Naive thymus-derived CD4-positive, alpha-beta T cell (primary cell): ENCODE results near the gene DDC. TPM values are rescaled to one million over a fixed set of nuclear protein-coding genes. Genes with fewer than 3 reads are reported as not detected.
A peak's percentile ranks its signal among the peaks of the same experiment; 100 is the strongest.

Source experiments
- ATAC-seq: fragments of 150-1000 bp; cut with Tn5 transposase; 2 replicates; pipeline ENCODE4 v1.10.0; 2021; ENCODE audit warnings: mild to moderate bottlenecking, moderate library complexity
- CTCF ChIA-PET: fragments of 350-600 bp; sonication (Branson Sonifier 250); formaldehyde crosslinking; loops from one replicate; lab custom pipeline; 2021; ENCODE audit warnings: antibody characterized with exemption; lab: Charles Lee
- POLR2A ChIA-PET: fragments of 350-600 bp; sonication (Branson Sonifier 250); formaldehyde crosslinking; loops from one replicate; lab custom pipeline; 2021; ENCODE audit warnings: antibody characterized with exemption, inconsistent platforms; lab: Charles Lee
- DNase-seq, 9 donors: peaks; one replicate each; pipeline versions ENCODE4 v3.0.0 to v3.0.0-alpha.2; 2020 to 2022; ENCODE audit warnings: mixed read lengths in 1 of 9
- H3K27ac ChIP-seq: one replicate; pipeline ENCODE4 v1.7.0; 2013; ENCODE audit warnings: mild to moderate bottlenecking, low read depth, low read length, moderate library complexity
- H3K27me3 ChIP-seq, 2 donors: one replicate each; pipeline ENCODE4 v1.7.0; 2013; ENCODE audit warnings: low read length in 2 of 2, mild to moderate bottlenecking in 2 of 2, moderate library complexity in 2 of 2; ENCODE audit not compliant: control insufficient read depth in 2 of 2, insufficient read depth in 2 of 2
- H3K36me3 ChIP-seq, 3 experiments: 1 replicate in 2 of 3; 2 replicates in 1 of 3; pipeline ENCODE4 v1.7.0; 2013; ENCODE audit warnings: low read length in 3 of 3, mild to moderate bottlenecking in 3 of 3, moderate library complexity in 1 of 3; ENCODE audit not compliant: insufficient read depth in 3 of 3, control insufficient read depth in 2 of 3
- H3K4me1 ChIP-seq, 2 donors: one replicate each; pipeline ENCODE4 v1.7.0; 2013; ENCODE audit warnings: low read length in 2 of 2, mild to moderate bottlenecking in 2 of 2, moderate library complexity in 1 of 2; ENCODE audit not compliant: control insufficient read depth in 2 of 2, insufficient read depth in 2 of 2
- H3K4me3 ChIP-seq: 2 replicates; pipeline ENCODE4 v1.7.0; 2013; ENCODE audit warnings: mild to moderate bottlenecking, low read length
- H3K9me3 ChIP-seq, 3 experiments: 1 replicate in 2 of 3; 2 replicates in 1 of 3; pipeline ENCODE4 v1.7.0; 2013; ENCODE audit warnings: low read length in 3 of 3; ENCODE audit not compliant: control insufficient read depth in 2 of 3
- H3K27ac Mint-ChIP-seq, 9 donors: one replicate each; pipeline ENCODE4 v1.8.0; 2020 to 2022; ENCODE audit warnings: mixed read lengths in 9 of 9, mild to moderate bottlenecking in 8 of 9, moderate library complexity in 5 of 9, inconsistent platforms in 2 of 9
- H3K27me3 Mint-ChIP-seq, 5 donors: one replicate each; pipeline ENCODE4 v1.8.0; 2021 to 2022; ENCODE audit warnings: mixed read lengths in 5 of 5, mild to moderate bottlenecking in 1 of 5
- H3K36me3 Mint-ChIP-seq, 5 donors: one replicate each; pipeline ENCODE4 v1.8.0; 2020 to 2022; ENCODE audit warnings: mixed read lengths in 5 of 5, mild to moderate bottlenecking in 3 of 5, inconsistent platforms in 1 of 5
- H3K4me1 Mint-ChIP-seq, 7 donors: one replicate each; pipeline ENCODE4 v1.8.0; 2020 to 2022; ENCODE audit warnings: mixed read lengths in 7 of 7, mild to moderate bottlenecking in 3 of 7, inconsistent platforms in 1 of 7
- H3K4me3 Mint-ChIP-seq, 10 donors: one replicate each; pipeline ENCODE4 v1.8.0; 2020 to 2022; ENCODE audit warnings: mild to moderate bottlenecking in 10 of 10, mixed read lengths in 10 of 10, moderate library complexity in 6 of 10, inconsistent platforms in 2 of 10
- H3K9me3 Mint-ChIP-seq, 11 donors: one replicate each; pipeline ENCODE4 v1.8.0; 2020 to 2022; ENCODE audit warnings: mixed read lengths in 11 of 11, mild to moderate bottlenecking in 4 of 11, inconsistent platforms in 1 of 11, moderate library complexity in 1 of 11
- intact Hi-C, 2 donors: fragments of 100-400 bp; cut with micrococcal nuclease; formaldehyde crosslinking; loops; one replicate each; pipeline ENCODE4 v1.15.1; 2023
- polyA plus RNA-seq, 2 donors: library from polyadenylated mRNA; unstranded; fragments of 300-500 nt; fragmentation: Illumina TruSeq; gene quantifications; one replicate each; pipeline ENCODE4 v1.2.3, GENCODE V29; 2021
- total RNA-seq, 6 experiments: library from RNA in 5 of 6; stranded (reverse) in 5 of 6; gene quantifications; 1 replicate in 5 of 6; 2 replicates in 1 of 6; pipeline ENCODE4 v1.2.3 and lab custom pipeline; 2021 to 2026

The DDC gene
- total and polyA plus RNA-seq, 7 experiments from 2014 or later: not detected

GRCh38 chr7:50431722-50432305, 133.4 kb downstream of the DDC start:
- H3K27me3 ChIP-seq: no peaks in the 10 kb centered on the region

DNA sequence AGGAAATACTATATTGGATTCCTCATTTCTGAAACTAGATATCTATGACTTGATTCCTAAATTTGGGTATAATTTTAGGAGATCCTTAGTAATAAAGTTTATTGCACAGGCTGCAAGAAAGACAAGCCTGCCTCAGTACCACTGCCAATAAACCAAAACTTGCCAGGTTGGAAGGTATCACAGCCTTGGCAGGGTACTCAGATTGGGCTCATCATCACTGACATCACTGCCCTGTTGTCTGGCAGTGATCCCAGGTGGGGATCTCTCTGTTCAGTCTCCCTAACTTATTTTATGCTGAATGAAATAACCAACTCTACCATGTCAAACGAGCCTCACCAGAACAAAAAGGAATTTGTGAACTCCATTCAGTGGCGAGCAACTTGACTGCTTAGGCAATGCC, 133.9 kb downstream of the DDC start:
- H3K36me3 ChIP-seq: no peaks in the 10 kb centered on the region
- H3K9me3 ChIP-seq: no peaks in the 10 kb centered on the region
- H3K4me1 Mint-ChIP-seq: no peaks in the 10 kb centered on the region
- ChIA-PET POLR2A (interaction anchor here (0.9 kb wide), 1 partner anchor 12 kb away, joined by 3 read pairs; no protein-coding TSS in a partner anchor), CTCF (no interaction called here)
- H3K4me3 ChIP-seq: no peak overlapping the region
- H3K36me3 Mint-ChIP-seq: peaks cover 0 to 4% (median 0%) of the 10 kb centered on the region in 5 donors
- intact Hi-C loops: no loop called here
- no peaks in the 10 kb centered on the region for H3K9me3 Mint-ChIP-seq
- no peak overlapping the region for H3K4me3 Mint-ChIP-seq
- H3K27me3 ChIP-seq: no peaks in the 10 kb centered on the region
- H3K27ac ChIP-seq: no peak overlapping the region
- no peak for DNase-seq
- ATAC-seq: no peak
- no peaks in the 10 kb centered on the region for H3K27me3 Mint-ChIP-seq
- H3K4me1 ChIP-seq: no peaks in the 10 kb centered on the region
- peak overlapping the region in 1 of 9 donors; percentile 36 for H3K27ac Mint-ChIP-seq

More at GRCh38 chr7:50431722-50432305, 133.4 kb downstream of the DDC start:
- no peaks in the 10 kb centered on the region for H3K9me3 ChIP-seq
- ATAC-seq (no peak), DNase-seq (no peak)
- H3K27ac Mint-ChIP-seq: peak overlapping the region in 1 of 9 donors; percentile 36
- H3K4me3 ChIP-seq: no peak overlapping the region
- no peaks in the 10 kb centered on the region for H3K36me3 ChIP-seq
- H3K36me3 Mint-ChIP-seq: peaks cover 0 to 6% (median 2%) of the 10 kb centered on the region in 5 donors
- no peaks in the 10 kb centered on the region for H3K27me3 Mint-ChIP-seq
- ChIA-PET POLR2A (interaction anchor here (0.6 kb wide), 1 partner anchor 52 kb away, joined by 3 read pairs; no protein-coding TSS in a partner anchor), CTCF (interaction anchor here (1.6 kb wide), 1 partner anchor 289 kb away, joined by 6 read pairs; no protein-coding TSS in a partner anchor)
- no peak overlapping the region for H3K4me3 Mint-ChIP-seq
- no peaks in the 10 kb centered on the region for H3K4me1 ChIP-seq
- peaks cover 0 to under 1% (median 0%) of the 10 kb centered on the region in 7 donors for H3K4me1 Mint-ChIP-seq
- no peaks in the 10 kb centered on the region for H3K9me3 Mint-ChIP-seq
- no peak overlapping the region for H3K27ac ChIP-seq
- intact Hi-C loops: no loop called here

GRCh38 chr7:50428911-50429310, 136.3 kb downstream of the DDC start:
- H3K27ac Mint-ChIP-seq: no peak overlapping the region
- CTCF ChIA-PET: no interaction called here

GRCh38 chr7:50427518-50427917, 137.7 kb downstream of the DDC start:
- H3K27ac Mint-ChIP-seq: no peak overlapping the region
- no peaks in the 10 kb centered on the region for H3K36me3 ChIP-seq
- no peaks in the 10 kb centered on the region for H3K27me3 ChIP-seq
- no peak overlapping the region for H3K4me3 Mint-ChIP-seq
- no peak overlapping the region for H3K27ac ChIP-seq
- H3K27me3 Mint-ChIP-seq: no peaks in the 10 kb centered on the region
- DNase-seq: no peak
- intact Hi-C loops: no loop called here
- no peaks in the 10 kb centered on the region for H3K9me3 Mint-ChIP-seq
- no peak overlapping the region for H3K4me3 ChIP-seq
- H3K36me3 Mint-ChIP-seq: no peaks in the 10 kb centered on the region
- H3K4me1 ChIP-seq: no peaks in the 10 kb centered on the region
- H3K4me1 Mint-ChIP-seq: no peaks in the 10 kb centered on the region
- CTCF ChIA-PET: interaction anchor here (0.9 to 1.7 kb wide), 3 partner anchors 10 to 335 kb away, joined by 3 to 4 read pairs (median 4); partner anchors contain the start of gene ZPBP
- ATAC-seq: no peak
- no peaks in the 10 kb centered on the region for H3K9me3 ChIP-seq
- POLR2A ChIA-PET: interaction anchor here (0.7 to 1.4 kb wide), 3 partner anchors 9 to 12 kb away, joined by 3 to 4 read pairs (median 3); no protein-coding TSS in a partner anchor

More at GRCh38 chr7:50428911-50429310, 136.3 kb downstream of the DDC start:
- POLR2A ChIA-PET: interaction anchor here (1.0 kb wide), 1 partner anchor 11 kb away, joined by 3 read pairs; no protein-coding TSS in a partner anchor
- H3K27me3 Mint-ChIP-seq: no peaks in the 10 kb centered on the region
- no peak overlapping the region for H3K4me3 ChIP-seq
- no peaks in the 10 kb centered on the region for H3K27me3 ChIP-seq
- no peak overlapping the region for H3K27ac ChIP-seq
- H3K9me3 Mint-ChIP-seq: no peaks in the 10 kb centered on the region
- no peaks in the 10 kb centered on the region for H3K4me1 ChIP-seq
- DNase-seq (no peak), ATAC-seq (no peak)
- H3K36me3 Mint-ChIP-seq: no peaks in the 10 kb centered on the region
- no peaks in the 10 kb centered on the region for H3K4me1 Mint-ChIP-seq
- H3K9me3 ChIP-seq: no peaks in the 10 kb centered on the region
- intact Hi-C loops: no loop called here
- no peak overlapping the region for H3K4me3 Mint-ChIP-seq
- no peaks in the 10 kb centered on the region for H3K36me3 ChIP-seq

GRCh38 chr7:50426280-50427045, 138.7 kb downstream of the DDC start:
- no peaks in the 10 kb centered on the region for H3K27me3 Mint-ChIP-seq
- H3K27ac Mint-ChIP-seq: peak overlapping the region in 1 of 9 donors; percentile 20
- Histone ChIP-seq H3K36me3 (no peaks in the 10 kb centered on the region), H3K27ac (no peak overlapping the region), H3K4me1 (no peaks in the 10 kb centered on the region), H3K27me3 (no peaks in the 10 kb centered on the region), H3K4me3 (no peak overlapping the region), H3K9me3 (no peaks in the 10 kb centered on the region)
- no peaks in the 10 kb centered on the region for H3K36me3 Mint-ChIP-seq
- no peak for ATAC-seq
- POLR2A ChIA-PET: interaction anchor here (0.7 to 1.4 kb wide), 2 partner anchors 8 to 11 kb away, joined by 3 to 4 read pairs; no protein-coding TSS in a partner anchor
- H3K4me1 Mint-ChIP-seq: no peaks in the 10 kb centered on the region
- CTCF ChIA-PET: interaction anchor here (0.9 to 1.7 kb wide), 3 partner anchors 9 to 334 kb away, joined by 3 to 4 read pairs (median 4); partner anchors contain the start of gene ZPBP
- DNase-seq: no peak
- no peaks in the 10 kb centered on the region for H3K9me3 Mint-ChIP-seq
- intact Hi-C loops: no loop called here
- H3K4me3 Mint-ChIP-seq: no peak overlapping the region

GRCh38 chr7:50425318-50425717, 139.9 kb downstream of the DDC start:
- Histone ChIP-seq H3K27ac (no peak overlapping the region), H3K36me3 (no peaks in the 10 kb centered on the region), H3K4me1 (no peaks in the 10 kb centered on the region), H3K27me3 (no peaks in the 10 kb centered on the region), H3K4me3 (no peak overlapping the region), H3K9me3 (no peaks in the 10 kb centered on the region)
- Mint-ChIP-seq H3K27me3 (no peaks in the 10 kb centered on the region), H3K4me3 (no peak overlapping the region), H3K4me1 (no peaks in the 10 kb centered on the region), H3K36me3 (no peaks in the 10 kb centered on the region), H3K9me3 (no peaks in the 10 kb centered on the region), H3K27ac (no peak overlapping the region)
- DNase-seq (no peak), ATAC-seq (no peak)
- POLR2A ChIA-PET: interaction anchor here (1.1 kb wide), 1 partner anchor 12 kb away, joined by 4 read pairs; no protein-coding TSS in a partner anchor
- CTCF ChIA-PET: no interaction called here
- intact Hi-C loops: no loop called here
